GM18517 (cell line): ENCODE measurements around the gene PSMB7.

Experiments
- ATAC-seq: cut with Tn5 transposase; IDR thresholded peaks from one replicate; pipeline ENCODE4 v1.9.1; 2021; ENCODE audit warnings: mild to moderate bottlenecking, moderate library complexity; ENCODE audit not compliant: unreplicated experiment

The PSMB7 gene

DNA sequence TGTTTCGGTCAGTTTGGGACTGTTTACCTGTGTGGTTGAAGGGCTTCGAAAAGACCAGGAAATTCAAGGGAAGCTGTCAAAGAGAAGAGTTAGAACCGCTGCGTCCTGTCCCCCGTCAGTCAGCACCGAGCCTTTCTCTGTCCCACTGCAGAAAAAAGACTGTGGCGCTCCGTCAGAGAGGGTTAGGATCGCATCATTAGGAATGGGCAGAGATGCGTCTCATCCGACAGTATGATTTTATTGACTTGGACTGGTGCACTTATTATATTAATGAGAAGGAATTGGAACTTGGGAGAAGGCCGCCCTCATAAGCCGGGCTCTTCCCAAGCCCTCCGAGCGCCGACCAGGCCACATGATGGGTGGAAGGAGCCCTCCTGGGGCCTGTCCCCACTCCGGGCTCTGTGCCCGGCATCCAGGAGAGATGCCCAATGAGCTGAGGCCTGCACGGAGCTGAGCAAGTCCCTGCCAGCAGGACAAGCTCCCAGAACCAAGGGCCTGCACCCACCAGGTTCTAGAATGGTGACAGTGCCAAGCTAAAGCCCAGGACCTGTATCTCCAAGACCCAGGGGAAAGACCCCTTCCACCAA is 85.9 kb downstream of the PSMB7 start:
- ATAC-seq, result no peak

DNA sequence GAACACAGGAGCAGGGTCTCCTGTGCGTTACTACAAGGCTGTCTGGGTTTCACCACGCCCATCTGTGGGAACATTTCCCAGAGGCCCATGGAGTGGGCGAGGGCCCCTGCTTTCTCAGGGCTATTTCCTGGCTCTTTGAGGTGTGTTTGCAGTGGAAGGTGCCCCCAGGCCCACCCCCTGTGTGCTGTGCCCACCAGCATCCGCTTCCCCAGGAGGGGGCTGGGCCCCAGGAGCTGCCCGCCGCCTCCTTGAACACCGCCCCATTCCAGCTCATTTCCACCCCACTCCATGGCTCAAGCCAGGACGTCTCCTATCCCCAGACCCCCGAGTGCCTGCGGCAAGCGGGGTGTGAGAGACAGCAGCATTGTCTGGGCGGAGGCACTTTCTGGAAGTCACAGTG is 87.0 kb downstream of the PSMB7 start:
- ATAC-seq, result no peak

DNA sequence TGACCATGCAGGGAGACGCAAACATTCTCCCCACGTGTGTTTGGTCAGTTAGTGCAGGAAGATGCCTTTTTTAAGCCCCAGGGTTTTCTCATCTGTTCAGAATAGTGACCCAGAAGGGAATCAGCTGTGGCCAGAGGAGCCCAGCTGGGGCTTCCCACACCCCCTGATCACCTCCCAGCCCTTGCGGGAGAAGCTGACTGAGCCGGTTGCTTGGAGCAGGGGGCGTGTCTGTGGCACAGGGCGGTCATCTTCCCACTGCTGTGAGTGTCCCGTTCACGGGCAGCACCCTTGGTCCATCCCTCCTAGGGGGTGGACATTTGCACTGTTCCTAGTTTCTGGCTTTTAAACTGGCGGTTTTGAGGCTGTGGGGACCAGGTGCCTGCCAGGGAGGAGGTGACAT is 87.8 kb downstream of the PSMB7 start:
- ATAC-seq, result no peak

DNA sequence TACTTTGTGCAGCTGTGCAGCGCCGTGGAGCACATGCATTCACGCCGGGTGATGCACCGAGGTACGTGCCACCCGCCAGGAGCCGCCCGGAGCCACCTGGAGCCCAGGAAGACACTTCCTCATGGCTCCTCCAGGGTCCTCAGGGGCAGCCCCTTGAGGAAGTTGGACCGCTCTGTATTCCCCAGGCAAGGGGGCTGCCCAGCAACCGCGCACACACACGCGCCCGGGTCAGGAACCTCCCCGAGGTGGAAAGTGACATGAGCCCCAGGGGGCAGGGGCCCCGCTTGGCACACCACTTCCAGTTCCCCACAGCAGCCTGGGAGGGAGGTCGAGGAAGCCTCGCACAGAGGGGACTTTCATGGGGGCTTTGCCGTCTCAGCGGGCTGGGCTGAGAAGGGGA is 88.9 kb downstream of the PSMB7 start:
- no peak for ATAC-seq

DNA sequence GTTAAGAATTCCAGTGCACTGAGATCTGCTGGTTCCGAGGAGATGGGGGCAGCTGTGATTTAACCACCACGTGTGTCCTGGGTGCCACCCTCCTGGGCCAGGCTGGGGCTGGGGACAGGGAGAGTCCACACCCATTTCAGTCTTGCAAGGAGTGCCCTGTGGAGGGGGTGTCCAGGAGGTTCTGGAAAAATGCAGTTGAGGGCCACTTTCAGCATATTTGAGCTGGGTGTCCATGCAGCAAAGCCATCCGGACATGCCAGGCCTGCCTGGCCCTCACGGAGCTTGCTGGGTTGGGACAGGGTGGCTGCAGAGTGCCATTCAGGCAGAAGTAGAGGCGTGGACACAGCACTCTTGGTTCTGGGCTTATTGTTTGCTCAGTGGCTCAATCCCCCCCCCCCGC is 89.4 kb downstream of the PSMB7 start:
- ATAC-seq, result no peak

DNA sequence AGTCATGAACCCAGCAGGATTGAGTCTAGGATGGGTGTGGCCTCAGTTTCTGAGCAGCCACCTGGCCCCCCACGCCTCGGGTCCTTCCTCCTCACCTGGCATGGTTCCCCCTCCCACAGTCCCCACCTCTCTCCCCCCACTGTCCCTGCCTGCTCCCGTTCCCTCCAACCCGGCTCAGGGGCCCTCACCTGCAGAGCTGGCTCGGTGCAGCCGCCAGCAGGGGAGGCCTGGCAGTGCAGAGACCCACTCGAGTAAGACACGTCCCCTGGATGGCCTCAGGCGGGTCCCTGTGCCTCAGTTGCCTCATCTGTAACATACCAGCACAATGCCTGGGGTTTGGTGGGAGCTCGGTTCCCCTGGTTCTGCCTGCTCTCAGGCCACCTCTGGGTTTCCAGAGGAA is 91.3 kb downstream of the PSMB7 start:
- ATAC-seq, result no peak

DNA sequence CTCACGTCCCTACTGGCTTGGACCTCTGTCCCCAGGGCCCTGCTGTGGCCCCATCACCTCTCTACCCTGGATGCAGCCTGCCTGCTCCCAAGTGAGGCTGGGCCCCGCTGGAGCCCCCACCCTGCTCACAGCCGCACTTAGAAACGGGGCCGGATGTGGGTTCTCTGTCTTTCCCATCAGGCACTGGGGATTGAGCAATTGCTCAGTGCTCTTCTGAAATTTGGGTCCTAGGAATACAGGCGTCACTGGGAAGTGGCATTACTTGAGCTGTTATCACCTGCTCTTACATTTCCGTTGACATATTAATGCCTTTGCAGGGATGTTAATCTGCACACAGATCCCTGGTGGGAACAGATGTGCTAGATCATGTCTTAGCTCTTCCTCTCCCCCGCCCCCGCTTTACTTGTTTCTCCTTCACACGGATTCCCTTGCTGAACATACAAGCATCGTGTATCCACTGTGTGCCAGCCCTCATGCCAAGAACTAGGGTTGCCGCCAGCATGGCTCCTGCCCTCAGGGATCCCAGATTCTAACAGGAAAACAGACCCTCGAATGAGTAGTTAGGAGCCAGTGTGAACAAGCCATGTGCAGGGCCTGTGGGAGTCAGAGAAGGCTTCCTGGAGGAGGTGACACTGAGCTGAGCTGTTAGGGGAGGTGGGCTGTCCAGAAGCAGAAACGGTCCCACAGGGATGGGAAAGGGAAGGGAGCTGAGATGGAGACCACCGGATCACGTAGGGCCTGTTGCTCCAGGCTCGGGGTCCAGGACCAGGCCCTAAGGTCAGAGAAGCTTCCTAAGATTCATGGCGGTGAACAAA is 92.4 kb downstream of the PSMB7 start:
- ATAC-seq, result no peak

DNA sequence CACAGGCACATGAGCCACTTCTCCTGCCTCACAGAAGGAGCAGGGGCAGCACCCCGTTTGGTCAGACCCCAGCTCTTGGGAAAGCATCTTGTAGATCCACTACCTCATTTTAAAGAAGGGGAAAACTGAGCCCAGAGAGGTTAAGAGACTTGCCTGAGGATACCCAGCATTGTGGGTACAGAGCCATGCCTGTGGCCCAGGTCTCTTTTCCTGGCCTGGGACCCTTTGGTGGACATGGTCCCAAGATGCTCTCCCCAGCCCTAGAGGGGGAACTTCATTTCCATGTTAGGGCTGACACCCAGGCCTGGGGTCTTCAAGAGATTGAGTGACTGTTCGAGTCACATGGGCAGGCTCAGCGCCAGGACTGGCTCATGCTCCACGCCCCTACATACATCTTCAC is 93.3 kb downstream of the PSMB7 start:
- no peak for ATAC-seq

DNA sequence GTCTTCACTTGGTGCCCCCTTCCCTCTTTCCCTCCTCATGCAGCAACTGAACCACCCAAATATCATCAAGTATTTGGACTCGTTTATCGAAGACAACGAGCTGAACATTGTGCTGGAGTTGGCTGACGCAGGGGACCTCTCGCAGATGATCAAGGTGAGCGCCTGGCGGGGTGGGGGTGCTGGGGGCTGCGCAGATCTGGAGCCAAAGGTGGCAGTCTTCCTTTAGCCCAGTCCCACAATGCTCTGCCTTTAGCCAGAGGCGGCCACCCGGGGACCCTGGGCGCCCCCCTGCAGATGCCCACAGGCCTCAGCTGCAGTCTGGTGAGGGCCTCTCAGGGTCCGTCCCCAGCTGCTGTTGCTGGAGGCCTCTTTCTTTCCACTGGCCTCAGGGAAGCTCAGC is 93.8 kb downstream of the PSMB7 start:
- no peak for ATAC-seq

DNA sequence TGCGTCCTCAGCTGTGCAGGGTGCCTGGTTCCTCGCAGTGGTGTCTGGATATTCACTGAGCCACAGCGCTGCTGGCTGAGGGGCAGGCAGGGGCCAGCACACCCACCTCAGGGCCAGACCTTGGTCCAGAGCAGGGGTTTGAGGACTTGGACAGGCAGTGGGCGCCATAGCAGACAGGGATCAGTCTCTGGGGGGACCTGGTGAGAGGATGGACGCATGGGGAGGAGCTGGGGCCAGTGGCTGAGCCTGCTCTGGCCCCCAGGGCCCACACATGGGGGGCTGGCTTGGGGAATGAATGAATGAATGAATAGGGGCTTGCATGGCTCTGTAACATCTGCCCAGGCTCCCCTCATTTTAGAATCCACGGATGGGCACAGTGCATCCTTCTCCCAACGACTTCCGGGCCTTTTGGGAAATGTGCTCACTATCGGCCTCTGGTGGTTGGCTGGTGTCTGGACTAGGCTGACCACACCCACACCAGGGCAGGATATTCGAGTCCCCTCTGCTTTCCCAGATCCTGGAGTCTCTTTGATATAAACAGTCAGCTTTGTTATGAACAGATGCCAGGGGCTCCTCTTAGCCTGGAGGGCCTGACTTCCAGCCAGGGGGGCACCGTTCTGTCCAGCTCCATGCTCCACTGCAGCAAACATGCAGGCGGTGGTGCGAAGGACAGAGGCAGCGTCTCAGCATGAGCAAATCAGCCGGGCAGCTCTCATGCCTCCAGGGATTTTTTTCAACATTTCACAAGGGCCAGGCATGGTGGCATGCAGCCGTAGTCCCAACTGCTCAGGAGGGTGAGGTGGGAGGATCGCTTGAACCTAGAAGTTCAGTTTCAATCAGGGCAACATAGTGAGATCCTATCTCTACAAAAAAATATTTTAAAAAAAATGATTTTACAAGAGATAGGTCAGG is 94.9 kb downstream of the PSMB7 start:
- no peak for ATAC-seq

DNA sequence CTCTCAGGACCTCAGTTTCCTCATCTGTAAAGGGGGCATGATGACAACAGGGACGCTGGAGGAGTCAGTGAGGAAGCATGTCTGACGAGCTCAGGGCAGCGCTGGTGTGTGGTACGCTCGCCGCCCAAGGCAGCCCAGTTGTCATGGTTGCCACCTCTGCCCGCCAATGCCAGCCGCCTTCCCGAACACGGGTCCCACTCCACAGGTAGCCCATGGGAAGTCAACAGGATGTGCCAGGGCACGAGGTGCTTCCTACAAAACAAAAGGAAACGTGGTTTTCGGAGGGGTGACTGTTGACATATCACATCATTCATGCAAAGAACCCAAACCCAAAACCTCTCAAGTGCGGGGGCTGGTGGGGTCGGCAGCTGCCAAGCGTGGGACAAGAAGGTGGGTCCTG is 99.4 kb downstream of the PSMB7 start:
- no peak for ATAC-seq

DNA sequence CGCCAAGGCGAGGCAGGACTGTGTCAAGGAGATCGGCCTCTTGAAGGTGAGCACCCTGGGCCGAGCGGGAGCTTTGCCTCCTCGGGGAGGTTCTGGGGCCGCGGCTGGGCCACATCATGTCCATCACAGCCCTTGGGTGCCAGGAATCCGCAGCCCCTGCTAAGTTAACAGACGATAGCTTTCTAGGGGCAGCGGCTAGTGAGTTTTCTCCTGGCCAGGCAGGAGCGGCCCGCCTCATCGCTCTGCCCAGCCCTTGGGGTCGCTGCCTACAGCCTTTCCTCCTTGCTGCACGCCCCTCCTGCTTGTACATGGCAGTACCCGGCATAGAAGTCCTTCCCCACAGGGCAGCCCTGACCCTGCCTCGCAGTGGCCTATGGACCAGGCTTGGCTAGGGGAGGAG is 101.3 kb downstream of the PSMB7 start:
- ATAC-seq, result no peak

DNA sequence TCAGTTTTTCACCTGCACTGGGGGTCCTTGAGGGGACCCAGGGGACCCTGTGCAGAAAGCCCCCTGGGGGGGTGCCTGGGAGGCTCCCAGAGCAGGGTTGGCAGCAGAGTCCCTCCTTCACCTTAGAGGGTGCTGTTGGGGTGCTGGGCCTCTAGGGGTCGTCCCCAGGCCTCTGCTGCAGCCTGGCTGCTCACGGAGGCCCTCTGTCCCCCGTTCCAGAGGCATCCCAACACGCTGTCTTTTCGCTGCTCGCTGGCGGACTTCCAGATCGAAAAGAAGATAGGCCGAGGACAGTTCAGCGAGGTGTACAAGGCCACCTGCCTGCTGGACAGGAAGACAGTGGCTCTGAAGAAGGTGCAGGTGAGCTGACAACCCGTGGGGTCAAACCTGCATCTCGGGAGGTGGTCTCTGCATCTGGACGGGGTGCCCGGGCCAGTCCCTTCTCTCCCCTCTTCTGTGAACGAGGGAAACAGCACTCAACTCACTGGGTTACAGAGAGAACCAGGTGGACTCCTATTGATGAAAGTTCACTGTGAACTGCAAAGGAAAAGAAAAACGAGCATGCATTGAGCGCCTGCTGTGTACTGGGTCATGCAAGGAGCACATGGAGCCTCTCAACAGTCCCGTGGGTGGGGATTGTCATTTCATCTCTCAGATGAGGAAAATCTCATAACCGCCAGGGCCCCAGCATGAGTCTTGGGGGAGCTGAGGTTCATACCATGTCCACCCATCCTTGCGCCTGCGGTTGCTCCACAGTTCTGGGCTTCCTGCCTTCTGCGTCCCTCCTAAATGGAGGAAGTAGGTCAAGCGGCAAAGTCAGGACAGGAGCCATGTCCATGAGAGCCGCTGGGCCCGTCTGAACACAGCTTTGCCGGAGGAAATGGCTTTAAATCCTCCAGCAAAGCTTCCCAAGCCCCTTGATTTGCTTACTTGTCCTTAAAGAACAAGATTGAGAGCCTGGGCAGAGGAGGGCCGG is 102.7 kb downstream of the PSMB7 start:
- no peak for ATAC-seq

DNA sequence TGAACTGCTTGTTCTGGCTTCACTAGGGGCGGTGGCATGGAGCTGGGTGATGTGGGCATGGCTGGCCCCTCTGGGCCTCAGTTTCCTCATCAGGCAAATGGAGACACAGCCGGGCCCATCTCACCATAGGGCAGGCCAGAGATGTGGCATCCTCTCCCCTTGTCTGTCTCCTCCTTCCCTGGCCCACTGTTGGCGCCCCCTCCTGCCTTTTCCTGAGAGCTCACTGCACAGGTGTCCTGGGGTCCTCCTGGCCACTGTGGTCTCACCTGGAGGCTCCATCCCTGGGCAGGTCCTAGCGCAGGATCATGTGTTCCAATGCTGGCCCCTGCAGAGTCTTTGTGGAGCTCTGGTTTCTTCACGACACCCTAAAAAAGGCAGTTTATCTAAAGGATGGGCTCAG is 104.0 kb downstream of the PSMB7 start:
- no peak for ATAC-seq

DNA sequence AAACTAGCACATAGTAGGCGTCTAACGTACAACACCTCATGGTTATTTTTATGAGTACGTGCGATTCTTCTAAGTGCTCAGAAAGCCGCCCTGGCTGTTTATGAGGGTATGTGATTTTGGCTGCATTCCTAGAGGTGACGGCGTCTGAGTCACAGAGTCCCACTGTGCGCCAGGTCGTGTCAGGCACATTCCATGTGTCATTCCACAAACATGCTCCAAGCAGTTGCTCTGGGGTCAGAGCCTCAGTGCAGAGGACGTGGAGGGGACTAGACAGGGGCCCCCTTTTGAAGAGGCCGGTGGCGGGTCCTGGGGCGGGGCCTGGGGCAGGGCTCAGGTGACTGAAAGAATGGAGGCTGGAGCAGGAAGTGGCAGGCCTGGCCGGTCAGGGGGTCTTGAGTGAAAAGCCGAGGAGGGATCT is 105.6 kb downstream of the PSMB7 start:
- ATAC-seq, result no peak

DNA sequence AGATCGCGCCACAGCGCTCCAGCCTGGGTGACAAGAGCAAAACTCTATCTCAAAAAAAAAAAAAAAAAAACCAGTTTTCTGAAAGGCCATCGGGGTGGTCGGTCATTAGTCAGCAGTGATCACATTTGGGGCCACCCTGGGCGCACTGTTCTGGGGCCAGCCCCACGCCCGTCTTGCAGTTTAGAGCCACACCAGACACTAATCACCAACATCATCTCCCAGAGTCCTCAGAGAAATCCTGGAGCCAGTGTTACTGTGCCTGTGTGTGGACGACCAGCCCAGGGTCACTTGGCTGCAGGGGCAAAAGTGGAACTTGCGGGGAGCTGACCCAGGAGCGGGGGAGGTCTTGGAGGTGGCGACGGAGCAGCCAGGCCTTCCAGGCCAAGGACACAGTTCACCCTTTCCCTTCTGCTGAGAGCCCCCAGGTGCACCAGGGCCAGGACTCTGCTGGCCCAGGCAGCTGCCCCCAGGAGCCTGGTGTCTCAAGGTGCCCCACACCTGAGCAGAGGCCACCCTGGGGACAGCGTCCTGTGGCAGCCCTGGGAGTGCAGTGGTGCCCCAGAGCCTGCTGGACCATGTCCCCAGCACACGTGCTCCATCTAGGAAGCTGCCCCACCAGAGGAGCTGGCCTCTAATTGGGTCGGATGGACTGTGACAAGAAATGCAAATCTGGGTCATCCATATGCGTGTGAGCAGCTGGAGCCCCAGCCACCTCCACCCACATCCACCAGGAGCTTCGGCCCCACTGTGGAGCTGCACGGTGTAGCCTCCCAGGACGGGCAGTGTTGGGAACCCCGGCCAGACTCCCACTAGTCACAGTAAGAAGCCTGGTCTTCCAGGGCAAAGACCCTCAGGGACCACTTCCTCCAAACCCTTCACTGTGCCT is 106.4 kb downstream of the PSMB7 start:
- ATAC-seq, result no peak

DNA sequence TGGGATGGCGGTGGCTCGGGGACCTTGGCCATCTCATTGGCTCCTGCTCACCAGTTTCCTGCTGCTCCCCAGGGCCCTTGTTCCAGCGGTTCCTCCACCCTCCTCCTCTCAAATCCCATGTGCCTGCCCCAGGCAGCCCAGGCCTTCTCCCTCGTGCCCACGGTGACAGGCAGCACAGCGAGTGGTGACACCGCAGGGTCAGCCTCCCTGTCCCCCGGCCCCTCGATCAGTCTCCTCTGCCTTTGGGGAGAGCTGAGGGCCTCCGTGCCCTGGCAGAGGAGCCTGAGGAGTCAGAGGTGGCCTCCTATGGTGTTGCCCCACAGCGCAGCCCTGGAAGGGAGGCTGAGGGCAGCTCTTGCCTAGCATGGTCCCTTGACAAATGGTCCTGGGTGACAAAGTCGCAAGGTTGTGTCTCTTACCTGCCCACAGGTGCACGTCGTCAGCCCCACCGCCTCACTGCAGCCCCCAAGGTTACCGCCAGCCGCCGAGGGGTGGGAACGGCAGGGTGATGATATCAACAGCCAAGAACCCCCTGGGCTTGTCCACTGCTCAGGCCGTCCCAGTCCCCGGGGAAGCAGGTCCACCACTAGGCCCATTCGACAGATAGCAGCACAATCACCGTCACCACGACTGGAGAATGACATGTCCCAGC is 107.7 kb downstream of the PSMB7 start:
- no peak for ATAC-seq

DNA sequence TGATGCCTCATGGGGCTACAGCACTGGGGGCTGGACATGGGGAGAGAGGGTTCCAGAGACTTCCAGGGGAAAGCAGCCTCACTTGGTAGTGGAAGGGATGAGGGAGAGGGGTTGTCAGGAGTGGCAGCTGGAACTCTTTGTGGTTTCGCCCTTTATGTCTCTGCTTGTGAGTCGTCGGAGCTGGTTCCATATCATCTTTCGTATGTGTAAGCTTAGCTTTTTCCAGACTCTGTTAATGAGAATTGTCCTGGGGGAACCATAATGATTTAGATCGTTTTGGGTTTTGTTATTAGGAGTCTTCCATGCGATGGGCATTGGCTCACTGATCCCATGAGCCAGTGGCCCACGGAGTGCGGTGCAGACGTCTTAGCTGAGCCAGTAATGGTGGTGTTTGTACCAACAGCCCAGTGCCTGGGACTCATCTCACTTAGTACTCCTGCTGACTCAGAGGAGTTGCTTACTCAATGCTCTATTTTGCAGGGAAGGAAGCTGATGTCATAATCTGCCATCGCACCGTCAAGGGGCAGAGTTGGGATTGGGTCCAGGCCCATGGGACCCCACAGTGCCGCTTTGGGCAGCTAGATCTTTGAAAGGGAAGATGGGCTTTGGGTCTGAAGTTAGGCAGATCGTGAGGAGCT is 109.0 kb downstream of the PSMB7 start:
- no peak for ATAC-seq

DNA sequence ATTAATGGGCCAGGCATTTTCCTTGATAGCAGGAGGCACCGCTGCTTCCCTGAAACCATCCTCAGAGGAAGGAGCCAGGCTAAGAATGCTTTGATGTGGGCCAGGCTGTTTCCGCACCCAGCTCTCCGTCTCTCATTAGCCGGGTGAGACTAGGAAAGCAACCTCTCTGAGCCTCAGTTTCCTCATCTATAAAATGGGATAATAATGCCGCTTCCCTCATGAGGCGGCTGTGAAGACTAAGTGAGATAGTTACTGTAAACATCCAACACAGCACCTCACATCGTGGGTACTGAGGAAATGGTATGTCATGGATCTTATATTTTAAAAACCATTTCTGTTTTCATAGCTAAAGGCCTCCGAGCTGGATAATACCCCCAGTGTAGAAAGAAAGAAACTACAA is 111.0 kb downstream of the PSMB7 start:
- no peak for ATAC-seq
